ENCODE data around the gene AFAP1.
A peak's percentile ranks its signal among the peaks of the same experiment; 100 is the strongest.

Gene AFAP1

GRCh38 chr4:7873881-7874280 lies 65.8 kb downstream of the AFAP1 start:
- Histone ChIP-seq H3K27me3 (ENCODE audit: control insufficient read depth in 1 of 2, insufficient read depth in 2 of 2, low read length in 2 of 2) (no peaks in the 10 kb centered on the region), H3K4me3 (ENCODE audit: low read length in 2 of 2) (no peak overlapping the region), H3K27ac (ENCODE audit: low read length) (no peak overlapping the region), H3K36me3 (ENCODE audit: control insufficient read depth in 2 of 2, insufficient read depth in 2 of 2, low read length in 2 of 2) (peaks cover 3 to 7% of the 10 kb centered on the region in 2 donors), H3K9me3 (ENCODE audit: control insufficient read depth in 2 of 2, low read length in 2 of 2) (no peaks in the 10 kb centered on the region), H3K9ac (ENCODE audit: low read length in 2 of 2) (no peak overlapping the region), H3K4me1 (ENCODE audit: control insufficient read depth, insufficient read depth, low read length) (peaks cover 41% of the 10 kb centered on the region)

GRCh38 chr4:7872264-7872771 lies 67.3 kb downstream of the AFAP1 start:
- peak overlapping the region; percentile 67 for H3K27ac ChIP-seq (ENCODE audit: low read length)
- no peaks in the 10 kb centered on the region for H3K9me3 ChIP-seq (ENCODE audit: control insufficient read depth in 2 of 2, low read length in 2 of 2)
- no peak overlapping the region for H3K4me3 ChIP-seq (ENCODE audit: low read length in 2 of 2)
- H3K4me1 ChIP-seq (ENCODE audit: control insufficient read depth, insufficient read depth, low read length), result peaks cover 30% of the 10 kb centered on the region
- no peaks in the 10 kb centered on the region for H3K27me3 ChIP-seq (ENCODE audit: control insufficient read depth in 1 of 2, insufficient read depth in 2 of 2, low read length in 2 of 2)
- H3K9ac ChIP-seq (ENCODE audit: low read length in 2 of 2), result no peak overlapping the region
- peaks cover 3 to 20% of the 10 kb centered on the region in 2 donors for H3K36me3 ChIP-seq (ENCODE audit: control insufficient read depth in 2 of 2, insufficient read depth in 2 of 2, low read length in 2 of 2)

DNA sequence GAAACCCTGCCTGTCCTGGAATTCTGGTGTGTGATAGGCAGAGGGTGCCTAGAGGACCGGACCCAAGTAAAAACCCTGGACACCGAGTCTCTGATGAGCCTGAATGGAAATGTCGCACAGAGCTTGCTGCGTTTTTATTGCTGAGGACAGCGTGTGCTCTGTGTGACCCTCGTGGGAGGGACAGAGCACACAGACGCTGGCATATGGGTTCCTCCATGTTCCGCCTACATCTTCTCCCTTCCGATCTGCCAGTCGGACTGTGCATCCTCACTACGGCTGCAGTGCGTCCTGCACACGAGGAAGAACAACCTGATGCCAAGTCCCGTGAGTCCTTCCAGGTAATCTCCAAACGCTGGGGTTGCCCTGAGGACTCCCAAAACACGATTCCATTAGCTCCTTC lies 68.3 kb downstream of the AFAP1 start:
- Histone ChIP-seq H3K9ac (ENCODE audit: low read length in 2 of 2) (no peak overlapping the region), H3K4me3 (ENCODE audit: low read length in 2 of 2) (no peak overlapping the region), H3K36me3 (ENCODE audit: control insufficient read depth in 2 of 2, insufficient read depth in 2 of 2, low read length in 2 of 2) (peaks cover 5 to 21% of the 10 kb centered on the region in 2 donors), H3K4me1 (ENCODE audit: control insufficient read depth, insufficient read depth, low read length) (peaks cover 23% of the 10 kb centered on the region), H3K9me3 (ENCODE audit: control insufficient read depth in 2 of 2, low read length in 2 of 2) (no peaks in the 10 kb centered on the region), H3K27me3 (ENCODE audit: control insufficient read depth in 1 of 2, insufficient read depth in 2 of 2, low read length in 2 of 2) (no peaks in the 10 kb centered on the region), H3K27ac (ENCODE audit: low read length) (peak overlapping the region; percentile 67)

DNA sequence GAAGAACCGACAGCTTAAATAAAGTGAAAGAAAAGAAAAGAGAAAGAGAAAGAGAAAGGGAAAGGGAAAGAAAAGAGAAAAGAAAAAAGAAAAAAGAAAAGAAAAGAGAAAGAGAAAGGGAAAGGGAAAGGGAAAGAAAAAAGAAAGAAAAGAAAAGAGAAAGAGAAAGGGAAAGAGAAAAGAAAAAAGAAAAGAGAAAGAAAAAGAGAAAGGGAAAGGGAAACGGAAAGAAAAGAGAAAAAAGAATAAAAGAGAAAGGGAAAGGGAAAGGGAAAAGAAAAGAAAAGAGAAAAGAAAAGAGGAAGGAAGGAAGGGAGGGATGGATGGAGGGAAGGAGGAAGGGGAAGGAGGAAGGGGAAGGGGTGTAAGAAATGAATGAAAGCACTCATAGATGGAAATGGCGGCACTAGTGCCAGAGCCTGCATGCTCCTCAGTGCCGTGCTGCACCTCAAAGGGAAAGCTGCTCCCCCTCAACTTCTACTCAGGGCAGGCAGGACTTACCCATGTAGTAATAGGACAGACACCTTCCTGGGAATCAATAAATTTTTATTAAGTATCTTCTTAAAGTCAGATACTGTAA lies 70.7 kb downstream of the AFAP1 start:
- no peak overlapping the region for H3K27ac ChIP-seq (ENCODE audit: low read length)
- H3K4me3 ChIP-seq (ENCODE audit: low read length in 2 of 2), result no peak overlapping the region
- peaks cover 18% of the 10 kb centered on the region for H3K4me1 ChIP-seq (ENCODE audit: control insufficient read depth, insufficient read depth, low read length)
- H3K36me3 ChIP-seq (ENCODE audit: control insufficient read depth in 2 of 2, insufficient read depth in 2 of 2, low read length in 2 of 2), result peaks cover 10 to 25% of the 10 kb centered on the region in 2 donors
- no peaks in the 10 kb centered on the region for H3K27me3 ChIP-seq (ENCODE audit: control insufficient read depth in 1 of 2, insufficient read depth in 2 of 2, low read length in 2 of 2)
- H3K9me3 ChIP-seq (ENCODE audit: control insufficient read depth in 2 of 2, low read length in 2 of 2), result no peaks in the 10 kb centered on the region
- no peak overlapping the region for H3K9ac ChIP-seq (ENCODE audit: low read length in 2 of 2)

- Histone ChIP-seq H3K4me1 (ENCODE audit: control insufficient read depth, insufficient read depth, low read length) (peaks cover 18% of the 10 kb centered on the region), H3K9me3 (ENCODE audit: control insufficient read depth in 2 of 2, low read length in 2 of 2) (no peaks in the 10 kb centered on the region), H3K27me3 (ENCODE audit: control insufficient read depth in 1 of 2, insufficient read depth in 2 of 2, low read length in 2 of 2) (no peaks in the 10 kb centered on the region), H3K36me3 (ENCODE audit: control insufficient read depth in 2 of 2, insufficient read depth in 2 of 2, low read length in 2 of 2) (peaks cover 10 to 25% of the 10 kb centered on the region in 2 donors), H3K4me3 (ENCODE audit: low read length in 2 of 2) (no peak overlapping the region), H3K9ac (ENCODE audit: low read length in 2 of 2) (no peak overlapping the region), H3K27ac (ENCODE audit: low read length) (no peak overlapping the region)
Observed at GRCh38 chr4:7868436-7868775, 71.3 kb downstream of the AFAP1 start.

GRCh38 chr4:7867701-7868435 lies 71.8 kb downstream of the AFAP1 start:
- Histone ChIP-seq H3K9me3 (ENCODE audit: control insufficient read depth in 2 of 2, low read length in 2 of 2) (no peaks in the 10 kb centered on the region), H3K4me1 (ENCODE audit: control insufficient read depth, insufficient read depth, low read length) (peaks cover 21% of the 10 kb centered on the region), H3K4me3 (ENCODE audit: low read length in 2 of 2) (no peak overlapping the region), H3K36me3 (ENCODE audit: control insufficient read depth in 2 of 2, insufficient read depth in 2 of 2, low read length in 2 of 2) (peaks cover 10 to 25% of the 10 kb centered on the region in 2 donors), H3K9ac (ENCODE audit: low read length in 2 of 2) (no peak overlapping the region), H3K27ac (ENCODE audit: low read length) (no peak overlapping the region), H3K27me3 (ENCODE audit: control insufficient read depth in 1 of 2, insufficient read depth in 2 of 2, low read length in 2 of 2) (no peaks in the 10 kb centered on the region)

GRCh38 chr4:7867191-7867590 lies 72.5 kb downstream of the AFAP1 start:
- Histone ChIP-seq H3K4me1 (ENCODE audit: control insufficient read depth, insufficient read depth, low read length) (peaks cover 17% of the 10 kb centered on the region), H3K9me3 (ENCODE audit: control insufficient read depth in 2 of 2, low read length in 2 of 2) (no peaks in the 10 kb centered on the region), H3K4me3 (ENCODE audit: low read length in 2 of 2) (no peak overlapping the region), H3K9ac (ENCODE audit: low read length in 2 of 2) (no peak overlapping the region), H3K27ac (ENCODE audit: low read length) (no peak overlapping the region), H3K27me3 (ENCODE audit: control insufficient read depth in 1 of 2, insufficient read depth in 2 of 2, low read length in 2 of 2) (no peaks in the 10 kb centered on the region), H3K36me3 (ENCODE audit: control insufficient read depth in 2 of 2, insufficient read depth in 2 of 2, low read length in 2 of 2) (peaks cover 10 to 25% of the 10 kb centered on the region in 2 donors)

GRCh38 chr4:7865533-7865932 lies 74.1 kb downstream of the AFAP1 start:
- Histone ChIP-seq H3K27me3 (ENCODE audit: control insufficient read depth in 1 of 2, insufficient read depth in 2 of 2, low read length in 2 of 2) (no peaks in the 10 kb centered on the region), H3K27ac (ENCODE audit: low read length) (no peak overlapping the region), H3K4me3 (ENCODE audit: low read length in 2 of 2) (no peak overlapping the region), H3K4me1 (ENCODE audit: control insufficient read depth, insufficient read depth, low read length) (peaks cover 5% of the 10 kb centered on the region), H3K9ac (ENCODE audit: low read length in 2 of 2) (no peak overlapping the region), H3K9me3 (ENCODE audit: control insufficient read depth in 2 of 2, low read length in 2 of 2) (no peaks in the 10 kb centered on the region), H3K36me3 (ENCODE audit: control insufficient read depth in 2 of 2, insufficient read depth in 2 of 2, low read length in 2 of 2) (peaks cover 7 to 21% of the 10 kb centered on the region in 2 donors)

DNA sequence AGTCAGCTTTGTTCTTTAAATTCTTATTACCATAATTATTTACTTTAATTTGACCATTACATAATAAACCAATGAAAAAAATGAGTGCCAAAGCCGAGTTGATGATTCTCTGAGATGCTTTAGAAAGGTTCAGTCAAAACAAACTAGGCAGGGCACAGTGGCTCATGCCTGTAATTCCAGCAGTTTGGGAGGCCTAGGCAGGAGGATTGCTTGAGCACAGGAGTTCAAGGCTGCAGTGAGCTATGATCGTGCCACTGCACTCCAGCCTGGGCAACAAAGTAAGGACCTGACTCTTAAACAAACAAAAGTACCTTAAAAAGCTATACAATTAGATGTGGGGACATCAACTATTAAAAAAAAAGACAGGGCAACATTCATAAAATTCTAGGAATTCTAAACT lies 75.0 kb downstream of the AFAP1 start:
- Histone ChIP-seq H3K4me3 (ENCODE audit: low read length in 2 of 2) (no peak overlapping the region), H3K27ac (ENCODE audit: low read length) (no peak overlapping the region), H3K4me1 (ENCODE audit: control insufficient read depth, insufficient read depth, low read length) (peaks cover 8% of the 10 kb centered on the region)

GRCh38 chr4:7863911-7864681 lies 75.6 kb downstream of the AFAP1 start:
- Histone ChIP-seq H3K27ac (ENCODE audit: low read length) (no peak overlapping the region), H3K9me3 (ENCODE audit: control insufficient read depth in 2 of 2, low read length in 2 of 2) (no peaks in the 10 kb centered on the region), H3K27me3 (ENCODE audit: control insufficient read depth in 1 of 2, insufficient read depth in 2 of 2, low read length in 2 of 2) (no peaks in the 10 kb centered on the region), H3K36me3 (ENCODE audit: control insufficient read depth in 2 of 2, insufficient read depth in 2 of 2, low read length in 2 of 2) (peaks cover 7 to 21% of the 10 kb centered on the region in 2 donors), H3K9ac (ENCODE audit: low read length in 2 of 2) (no peak overlapping the region), H3K4me1 (ENCODE audit: control insufficient read depth, insufficient read depth, low read length) (peaks cover 8% of the 10 kb centered on the region), H3K4me3 (ENCODE audit: low read length in 2 of 2) (no peak overlapping the region)

More for the DNA sequence above, 75.0 kb downstream of the AFAP1 start:
- H3K27me3 ChIP-seq (ENCODE audit: control insufficient read depth in 1 of 2, insufficient read depth in 2 of 2, low read length in 2 of 2), result no peaks in the 10 kb centered on the region
- no peaks in the 10 kb centered on the region for H3K9me3 ChIP-seq (ENCODE audit: control insufficient read depth in 2 of 2, low read length in 2 of 2)
- peaks cover 7 to 21% of the 10 kb centered on the region in 2 donors for H3K36me3 ChIP-seq (ENCODE audit: control insufficient read depth in 2 of 2, insufficient read depth in 2 of 2, low read length in 2 of 2)
- no peak overlapping the region for H3K9ac ChIP-seq (ENCODE audit: low read length in 2 of 2)
